Natural killer cell treated with Interleukin-12 subunit alpha and Interleukin-12 subunit beta and Interleukin-15 and Interleukin-18, amount 100 ng/mL, for 72 hours (primary cell): ENCODE results near the gene GSTA3. TPM values are rescaled to one million over a fixed set of nuclear protein-coding genes. Genes with fewer than 3 reads are reported as not detected.
A peak's percentile ranks its signal among the peaks of the same experiment; 100 is the strongest.
"Not testable (repeated sequence)": the region's sequence is repeated elsewhere in the genome, so short reads cannot be mapped to it uniquely, and the experiment has no call there.

Experiments
- ATAC-seq, 2 donors: fragments of 150-1000 bp; cut with Tn5 transposase in 1 of 2; sonication (Bioruptor Pico), chemical (Tn5 transposase) in 1 of 2; 2 replicates each; pipeline ENCODE4 v1.10.0; 2021
- DNase-seq: peaks from one replicate; pipeline ENCODE4 v3.0.0; 2022; ENCODE audit warnings: low spot score
- H3K27ac Mint-ChIP-seq, 2 donors: 1 replicate in 1 of 2; 2 replicates in 1 of 2; pipeline ENCODE4 v1.8.0; 2022; ENCODE audit warnings: mixed read lengths in 2 of 2, mild to moderate bottlenecking in 1 of 2, moderate library complexity in 1 of 2
- H3K27me3 Mint-ChIP-seq, 2 donors: 1 replicate in 1 of 2; 2 replicates in 1 of 2; pipeline ENCODE4 v1.8.0; 2022; ENCODE audit warnings: mixed read lengths in 2 of 2
- H3K36me3 Mint-ChIP-seq: one replicate; pipeline ENCODE4 v1.8.0; 2022; ENCODE audit warnings: mixed read lengths
- H3K4me1 Mint-ChIP-seq, 2 donors: 1 replicate in 1 of 2; 2 replicates in 1 of 2; pipeline ENCODE4 v1.8.0; 2022; ENCODE audit warnings: low read depth in 2 of 2, mixed read lengths in 2 of 2, mild to moderate bottlenecking in 1 of 2
- H3K4me3 Mint-ChIP-seq: one replicate; pipeline ENCODE4 v1.8.0; 2022; ENCODE audit warnings: mixed read lengths
- H3K9me3 Mint-ChIP-seq: 2 replicates; pipeline ENCODE4 v1.8.0; 2022; ENCODE audit warnings: mixed read lengths
- total RNA-seq, 2 donors: library from RNA; stranded (reverse); gene quantifications; one replicate each; pipeline ENCODE4 v1.2.3, GENCODE V29; 2022

The GSTA3 gene
- total RNA-seq, 2 donors from 2014 or later: not detected

- Mint-ChIP-seq H3K27ac (no peak overlapping the region), H3K27me3 (peaks cover 19 to 25% of the 10 kb centered on the region in 2 donors), H3K4me1 (peaks cover 0 to 2% of the 10 kb centered on the region in 2 donors), H3K9me3 (no peaks in the 10 kb centered on the region), H3K36me3 (no peaks in the 10 kb centered on the region), H3K4me3 (no peak overlapping the region)
- no peak for DNase-seq
- no peak for ATAC-seq
These were observed 16.7 kb upstream of the GSTA3 start for GRCh38 chr6:52925919-52926792.

- H3K27me3 Mint-ChIP-seq: peaks cover 19 to 30% of the 10 kb centered on the region in 2 donors
- H3K4me3 Mint-ChIP-seq: no peak overlapping the region
- H3K9me3 Mint-ChIP-seq: no peaks in the 10 kb centered on the region
- ATAC-seq (no peak), DNase-seq (no peak)
- H3K4me1 Mint-ChIP-seq: peaks cover 0 to 2% of the 10 kb centered on the region in 2 donors
- no peaks in the 10 kb centered on the region for H3K36me3 Mint-ChIP-seq
- no peak overlapping the region for H3K27ac Mint-ChIP-seq
These were observed 15.5 kb upstream of the GSTA3 start for GRCh38 chr6:52925042-52925441.

GRCh38 chr6:52923689-52924088, 14.2 kb upstream of the GSTA3 start:
- H3K4me1 Mint-ChIP-seq, H3K27ac Mint-ChIP-seq, ATAC-seq, DNase-seq, H3K36me3 Mint-ChIP-seq, H3K9me3 Mint-ChIP-seq, H3K4me3 Mint-ChIP-seq: not testable (repeated sequence)
- peaks cover 16 to 30% of the 10 kb centered on the region in 2 donors for H3K27me3 Mint-ChIP-seq

GRCh38 chr6:52922161-52922560, 12.7 kb upstream of the GSTA3 start:
- Mint-ChIP-seq H3K4me1 (peaks cover 0 to 2% of the 10 kb centered on the region in 2 donors), H3K27me3 (peaks cover 14 to 29% of the 10 kb centered on the region in 2 donors), H3K27ac (no peak overlapping the region), H3K36me3 (no peaks in the 10 kb centered on the region), H3K4me3 (no peak overlapping the region), H3K9me3 (no peaks in the 10 kb centered on the region)
- DNase-seq (no peak), ATAC-seq (no peak)

- DNase-seq (no peak), ATAC-seq (no peak)
- Mint-ChIP-seq H3K27ac (no peak overlapping the region), H3K4me1 (peaks cover 0 to 2% of the 10 kb centered on the region in 2 donors), H3K4me3 (no peak overlapping the region), H3K36me3 (no peaks in the 10 kb centered on the region), H3K27me3 (peaks cover 11 to 25% of the 10 kb centered on the region in 2 donors), H3K9me3 (no peaks in the 10 kb centered on the region)
These were observed 12.2 kb upstream of the GSTA3 start for GRCh38 chr6:52921743-52922142.

GRCh38 chr6:52919511-52919910, 10.0 kb upstream of the GSTA3 start:
- not testable (repeated sequence) for H3K27ac Mint-ChIP-seq, H3K9me3 Mint-ChIP-seq, H3K4me3 Mint-ChIP-seq, H3K36me3 Mint-ChIP-seq, ATAC-seq, DNase-seq, H3K4me1 Mint-ChIP-seq
- peaks cover 7 to 14% of the 10 kb centered on the region in 2 donors for H3K27me3 Mint-ChIP-seq

- H3K27ac Mint-ChIP-seq: peak overlapping the region in 1 of 2 donors; percentile 72
- not testable (repeated sequence) for H3K4me3 Mint-ChIP-seq, DNase-seq, H3K9me3 Mint-ChIP-seq, H3K36me3 Mint-ChIP-seq, H3K4me1 Mint-ChIP-seq, ATAC-seq, H3K27me3 Mint-ChIP-seq
These were observed 9.3 kb upstream of the GSTA3 start for GRCh38 chr6:52918771-52919170.

GRCh38 chr6:52918027-52918686, 8.7 kb upstream of the GSTA3 start:
- not testable (repeated sequence) for H3K36me3 Mint-ChIP-seq, ATAC-seq, H3K9me3 Mint-ChIP-seq, H3K4me1 Mint-ChIP-seq, DNase-seq, H3K27me3 Mint-ChIP-seq, H3K4me3 Mint-ChIP-seq
- H3K27ac Mint-ChIP-seq: peak overlapping the region in 1 of 2 donors; percentile 72

GRCh38 chr6:52914516-52914915, 5.0 kb upstream of the GSTA3 start:
- H3K4me1 Mint-ChIP-seq: peaks cover 0 to 2% of the 10 kb centered on the region in 2 donors
- no peak for DNase-seq
- H3K36me3 Mint-ChIP-seq: no peaks in the 10 kb centered on the region
- H3K9me3 Mint-ChIP-seq: no peaks in the 10 kb centered on the region
- ATAC-seq: no peak
- H3K27me3 Mint-ChIP-seq: peaks cover 0 to 4% of the 10 kb centered on the region in 2 donors
- no peak overlapping the region for H3K27ac Mint-ChIP-seq
- H3K4me3 Mint-ChIP-seq: no peak overlapping the region

GRCh38 chr6:52910091-52910490, 593 bp upstream of the GSTA3 start:
- ATAC-seq (no peak), DNase-seq (no peak)
- H3K4me3 Mint-ChIP-seq: no peak overlapping the region
- H3K9me3 Mint-ChIP-seq: no peaks in the 10 kb centered on the region
- peaks cover 0 to 4% of the 10 kb centered on the region in 2 donors for H3K27me3 Mint-ChIP-seq
- H3K4me1 Mint-ChIP-seq: no peaks in the 10 kb centered on the region
- no peaks in the 10 kb centered on the region for H3K36me3 Mint-ChIP-seq
- H3K27ac Mint-ChIP-seq: no peak overlapping the region

- Mint-ChIP-seq H3K9me3 (no peaks in the 10 kb centered on the region), H3K27me3 (peaks cover 0 to 4% of the 10 kb centered on the region in 2 donors), H3K27ac (no peak overlapping the region), H3K4me1 (no peaks in the 10 kb centered on the region), H3K4me3 (no peak overlapping the region), H3K36me3 (no peaks in the 10 kb centered on the region)
- DNase-seq (no peak), ATAC-seq (no peak)
These were observed 367 bp downstream of the GSTA3 start for GRCh38 chr6:52909131-52909530.

- no peak overlapping the region for H3K27ac Mint-ChIP-seq
- no peaks in the 10 kb centered on the region for H3K36me3 Mint-ChIP-seq
- no peak for DNase-seq
- H3K9me3 Mint-ChIP-seq: no peaks in the 10 kb centered on the region
- H3K4me1 Mint-ChIP-seq: no peaks in the 10 kb centered on the region
- peaks cover 0 to 4% of the 10 kb centered on the region in 2 donors for H3K27me3 Mint-ChIP-seq
- no peak overlapping the region for H3K4me3 Mint-ChIP-seq
- no peak for ATAC-seq
These were observed 972 bp downstream of the GSTA3 start for GRCh38 chr6:52908526-52908925.

GRCh38 chr6:52904562-52905279, 4.8 kb downstream of the GSTA3 start:
- H3K36me3 Mint-ChIP-seq: no peaks in the 10 kb centered on the region
- H3K27ac Mint-ChIP-seq: no peak overlapping the region
- H3K4me1 Mint-ChIP-seq: no peaks in the 10 kb centered on the region
- ATAC-seq (no peak), DNase-seq (no peak)
- no peak overlapping the region for H3K4me3 Mint-ChIP-seq
- H3K27me3 Mint-ChIP-seq: peaks cover 4 to 10% of the 10 kb centered on the region in 2 donors
- no peaks in the 10 kb centered on the region for H3K9me3 Mint-ChIP-seq

GRCh38 chr6:52900536-52900935, 9.0 kb downstream of the GSTA3 start:
- Mint-ChIP-seq H3K27me3 (peaks cover 15 to 27% of the 10 kb centered on the region in 2 donors), H3K4me3 (no peak overlapping the region), H3K27ac (no peak overlapping the region), H3K36me3 (no peaks in the 10 kb centered on the region), H3K9me3 (no peaks in the 10 kb centered on the region), H3K4me1 (no peaks in the 10 kb centered on the region)
- no peak for DNase-seq
- no peak for ATAC-seq
